HG02588 (cell line): ENCODE results near the gene GMEB1.
A peak's percentile ranks its signal among the peaks of the same experiment; 100 is the strongest.
"Not testable (repeated sequence)": the region's sequence is repeated elsewhere in the genome, so short reads cannot be mapped to it uniquely, and the experiment has no call there.

Source experiments
- ATAC-seq: cut with Tn5 transposase; IDR thresholded peaks from one replicate; pipeline ENCODE4 v1.9.1; 2021; ENCODE audit warnings: mild to moderate bottlenecking, moderate library complexity; ENCODE audit not compliant: unreplicated experiment

The GMEB1 gene

GRCh38 chr1:28668191-28668955 lies at the start of gene GMEB1:
TSS of gene GMEB1 (plus strand) at chr1:28668784. CDS start at chr1:28683613, 14,829 bp downstream.
- peak; percentile 74 for ATAC-seq

GRCh38 chr1:28631713-28632112 lies 36.9 kb upstream of the GMEB1 start:
- ATAC-seq: no peak

- ATAC-seq: no peak
Measured at GRCh38 chr1:28632560-28632959, 36.0 kb upstream of the GMEB1 start.

GRCh38 chr1:28640766-28641165 lies 27.8 kb upstream of the GMEB1 start:
- ATAC-seq: no peak

- ATAC-seq: peak; percentile 5
Measured at GRCh38 chr1:28642056-28642846, 26.3 kb upstream of the GMEB1 start.

GRCh38 chr1:28642847-28643635 lies 25.5 kb upstream of the GMEB1 start, which contains the start of gene TAF12:
TSS of gene TAF12 (minus strand) at chr1:28643067. CDS start at chr1:28622081, 20,986 bp downstream.
- peak; percentile 78 for ATAC-seq

- no peak for ATAC-seq
Measured at GRCh38 chr1:28644494-28644893, 24.1 kb upstream of the GMEB1 start.

GRCh38 chr1:28645406-28645805 lies 23.2 kb upstream of the GMEB1 start:
- ATAC-seq: not testable (repeated sequence)

GRCh38 chr1:28646040-28646439 lies 22.5 kb upstream of the GMEB1 start:
- ATAC-seq: no peak

GRCh38 chr1:28648008-28648473 lies 20.5 kb upstream of the GMEB1 start:
- peak; percentile 64 for ATAC-seq

GRCh38 chr1:28648474-28649198 lies 19.9 kb upstream of the GMEB1 start, which contains the start of gene RNU11:
TSS of gene RNU11 (plus strand) at chr1:28648600.
- ATAC-seq: peak; percentile 60

GRCh38 chr1:28653063-28653462 lies 15.5 kb upstream of the GMEB1 start:
- not testable (repeated sequence) for ATAC-seq

GRCh38 chr1:28653870-28654269 lies 14.7 kb upstream of the GMEB1 start:
- not testable (repeated sequence) for ATAC-seq

- ATAC-seq: not testable (repeated sequence)
Measured at GRCh38 chr1:28655448-28656311, 12.9 kb upstream of the GMEB1 start.

GRCh38 chr1:28656335-28656734 lies 12.2 kb upstream of the GMEB1 start:
- no peak for ATAC-seq

GRCh38 chr1:28663871-28664470 lies 4.6 kb upstream of the GMEB1 start:
- no peak for ATAC-seq

- ATAC-seq: no peak
Measured at GRCh38 chr1:28666806-28667205, 1.8 kb upstream of the GMEB1 start.

- ATAC-seq: peak; percentile 60
Measured at GRCh38 chr1:28668956-28669723, 556 bp downstream of the GMEB1 start.
